OCI-M2 (cell line): Measurements from ENCODE around the gene GPR162.
"Not testable (repeated sequence)": the region's sequence is repeated elsewhere in the genome, so short reads cannot be mapped to it uniquely, and the experiment has no call there.

Experiments used
- DNase-seq: peaks from one replicate; lab custom pipeline; 2025; ENCODE audit not compliant: unreplicated experiment; lab: John Stamatoyannopoulos, UW

GPR162 gene

GRCh38 chr12:6872073-6873048 is 50.7 kb downstream of the GPR162 start:
- no peak for DNase-seq

- DNase-seq: peak; percentile 92
These were observed 51.7 kb downstream of the GPR162 start, which contains the start of gene SPSB2 for GRCh38 chr12:6873094-6874014. Gene SPSB2, minus strand, starts transcription at chr12:6873303. Its CDS starts 402 bp downstream, at chr12:6872901.

DNA sequence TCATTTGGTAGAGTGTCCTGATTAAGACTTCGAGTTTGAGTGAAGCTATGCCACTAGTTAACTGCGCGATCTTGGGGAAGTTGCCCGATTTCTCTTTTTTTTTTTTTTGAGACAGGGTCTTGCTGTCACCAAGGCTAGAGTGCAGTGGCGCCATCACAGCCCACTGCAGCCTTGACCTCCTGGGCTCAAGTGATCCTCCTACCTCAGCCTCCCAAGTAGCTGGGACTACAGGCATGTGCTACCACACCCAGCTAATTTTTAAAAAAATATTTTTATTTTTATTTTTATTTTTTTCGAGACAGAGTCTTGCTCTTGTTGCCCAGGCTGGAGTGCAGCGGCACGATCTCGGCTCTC is 52.4 kb downstream of the GPR162 start:
- not testable (repeated sequence) for DNase-seq
